Kidney (tissue), 14 donors: ENCODE data around the gene PRICKLE2. TPM values are rescaled to one million over a fixed set of nuclear protein-coding genes. Genes with fewer than 3 reads are reported as not detected.

Experiments
- DNase-seq, 5 donors: peaks; one replicate each; pipeline ENCODE4 v3.0.0-alpha.2; 2013 to 2020
- FAIRE-seq: peaks from 2 replicates; lab custom pipeline; 2012; peaks lifted over from hg19 to GRCh38; lab: Jason Lieb, UNC
- H3K27ac ChIP-seq, 2 donors: one replicate each; pipeline ENCODE4 v1.7.0; 2013; ENCODE audit warnings: low read depth in 2 of 2, low read length in 2 of 2, inconsistent platforms in 1 of 2
- H3K27me3 ChIP-seq: one replicate; pipeline ENCODE4 v1.7.1; 2013; ENCODE audit warnings: low read length, inconsistent platforms; ENCODE audit not compliant: control insufficient read depth, insufficient read depth
- H3K36me3 ChIP-seq, 3 donors: one replicate each; pipeline versions ENCODE4 v1.7.0 to v1.7.1; 2013; ENCODE audit warnings: low read length in 3 of 3, control low read depth in 1 of 3, inconsistent platforms in 1 of 3; ENCODE audit not compliant: insufficient read depth in 3 of 3, control insufficient read depth in 2 of 3
- H3K4me1 ChIP-seq, 3 donors: one replicate each; pipeline versions ENCODE4 v1.7.0 to v1.7.1; 2013; ENCODE audit warnings: low read length in 3 of 3, inconsistent platforms in 1 of 3, low read depth in 1 of 3; ENCODE audit not compliant: control insufficient read depth in 2 of 3, insufficient read depth in 2 of 3
- H3K4me3 ChIP-seq, 3 donors: one replicate each; pipeline versions ENCODE4 v1.7.0 to v1.8.1; 2013; ENCODE audit warnings: low read length in 3 of 3, control low read depth in 1 of 3, inconsistent platforms in 1 of 3
- H3K9ac ChIP-seq, 3 donors: one replicate each; pipeline versions ENCODE4 v1.7.0 to v1.7.1; 2013; ENCODE audit warnings: low read length in 3 of 3, control low read depth in 1 of 3, inconsistent platforms in 1 of 3
- H3K9me3 ChIP-seq, 3 donors: one replicate each; pipeline versions ENCODE4 v1.7.0 to v1.7.1; 2013; ENCODE audit warnings: low read length in 3 of 3, control low read depth in 1 of 3, inconsistent platforms in 1 of 3; ENCODE audit not compliant: control insufficient read depth in 2 of 3, insufficient read depth in 1 of 3
- CTCF ChIP-seq: IDR thresholded peaks from 3 replicates; pipeline ENCODE4 v1.5.1; 2012; ENCODE audit warnings: mild to moderate bottlenecking, moderate library complexity, borderline replicate concordance; ENCODE audit not compliant: insufficient read depth; ENCODE audit errors: extremely low read depth
- intact Hi-C: fragments of 100-400 bp; cut with DNase I; formaldehyde crosslinking; loops from one replicate; pipeline ENCODE4 v1.11.1; 2022
- polyA plus RNA-seq: library from polyadenylated mRNA; stranded (reverse); fragments of 350-450 nt; fragmentation: Illumina TruSeq; extraction: RNeasy Lipid Tissue Mini Kit (QIAGEN cat#74804); gene quantifications from one replicate; pipeline ENCODE4 v1.2.3, GENCODE V29; 2014; ENCODE audit warnings: low read depth, low replicate concordance; ENCODE audit not compliant: insufficient read depth
- total RNA-seq: library from RNA; stranded (reverse); fragmentation: NEBNext Ultra II Directional; extraction: Animal tissue kit (Norgen Biotek cat#: 25700); gene quantifications from one replicate; pipeline ENCODE4 v1.2.1, GENCODE V29; 2021
- donor health status: control.
- donor health status: control.
- donor health status: control.
- donor health status: control.
- donor health status: control.
- donor health status: DM: yes; HTN: yes; CAD: no.
- donor health status: Normal renal cell carcinoma (clear cell type).

PRICKLE2 gene
- total and polyA plus RNA-seq, 2 donors from 2014 or later, result 3.5 to 22.9 TPM

GRCh38 chr3:64047787-64048186 lies 177.5 kb downstream of the PRICKLE2 start:
- intact Hi-C loops, result loop anchor here (10.0 kb wide), 1 partner anchor 417 kb away; no protein-coding TSS in a partner anchor
- no peaks in the 10 kb centered on the region for H3K9me3 ChIP-seq
- no peaks in the 10 kb centered on the region for H3K36me3 ChIP-seq
- no peak for FAIRE-seq
- no peak overlapping the region for H3K27ac ChIP-seq
- no peaks in the 10 kb centered on the region for H3K27me3 ChIP-seq
- no peak for TF ChIP-seq CTCF
- H3K4me1 ChIP-seq, result no peaks in the 10 kb centered on the region
- no peak overlapping the region for H3K9ac ChIP-seq
- H3K4me3 ChIP-seq, result no peak overlapping the region
- DNase-seq, result no peak

GRCh38 chr3:64046996-64047594 lies 178.2 kb downstream of the PRICKLE2 start:
- no peak for DNase-seq
- intact Hi-C loops, result loop anchor here (10.0 kb wide), 1 partner anchor 418 kb away; no protein-coding TSS in a partner anchor
- no peaks in the 10 kb centered on the region for H3K36me3 ChIP-seq
- H3K4me1 ChIP-seq, result no peaks in the 10 kb centered on the region
- no peaks in the 10 kb centered on the region for H3K9me3 ChIP-seq
- H3K4me3 ChIP-seq, result no peak overlapping the region
- H3K27me3 ChIP-seq, result no peaks in the 10 kb centered on the region
- no peak for FAIRE-seq
- H3K27ac ChIP-seq, result no peak overlapping the region
- no peak overlapping the region for H3K9ac ChIP-seq
- TF ChIP-seq CTCF, result no peak

GRCh38 chr3:64046592-64046991 lies 178.7 kb downstream of the PRICKLE2 start:
- Histone ChIP-seq H3K4me1 (no peaks in the 10 kb centered on the region), H3K27me3 (no peaks in the 10 kb centered on the region), H3K9me3 (no peaks in the 10 kb centered on the region), H3K4me3 (no peak overlapping the region), H3K36me3 (no peaks in the 10 kb centered on the region), H3K9ac (no peak overlapping the region), H3K27ac (no peak overlapping the region)
- no peak for TF ChIP-seq CTCF
- intact Hi-C loops, result loop anchor here (10.0 kb wide), 1 partner anchor 418 kb away; no protein-coding TSS in a partner anchor
- DNase-seq (no peak), FAIRE-seq (no peak)
